Stimulated activated naive CD4-positive, alpha-beta T cell treated with Interleukin-2 at 50 U/mL for 16 hours (primary cell): ENCODE results near the gene HDHD5.

Experiments used
- DNase-seq: peaks from one replicate; lab custom pipeline; 2025; lab: John Stamatoyannopoulos, UW

Gene HDHD5

DNA sequence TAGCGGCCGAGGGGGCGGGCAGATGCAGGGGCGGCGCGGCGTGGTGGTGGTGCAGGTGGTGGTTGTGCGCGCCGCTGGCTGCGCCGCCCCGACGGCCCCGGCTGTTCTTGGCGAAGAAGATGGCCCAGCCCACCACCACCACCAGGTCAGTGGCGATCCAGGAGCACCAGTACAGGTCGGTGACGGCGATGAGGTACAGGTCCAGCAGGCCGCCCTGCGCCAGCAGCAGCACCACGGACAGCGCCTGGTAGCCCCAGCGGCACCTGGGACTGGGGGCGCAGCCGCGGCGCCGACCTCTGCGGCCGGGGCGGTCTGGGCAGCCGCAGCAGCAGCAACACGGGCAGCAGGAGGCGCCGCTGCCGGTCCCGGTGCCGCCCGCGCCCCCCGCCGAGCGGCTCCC, 38.8 kb downstream of the HDHD5 start:
- peak; percentile 47 for DNase-seq

DNA sequence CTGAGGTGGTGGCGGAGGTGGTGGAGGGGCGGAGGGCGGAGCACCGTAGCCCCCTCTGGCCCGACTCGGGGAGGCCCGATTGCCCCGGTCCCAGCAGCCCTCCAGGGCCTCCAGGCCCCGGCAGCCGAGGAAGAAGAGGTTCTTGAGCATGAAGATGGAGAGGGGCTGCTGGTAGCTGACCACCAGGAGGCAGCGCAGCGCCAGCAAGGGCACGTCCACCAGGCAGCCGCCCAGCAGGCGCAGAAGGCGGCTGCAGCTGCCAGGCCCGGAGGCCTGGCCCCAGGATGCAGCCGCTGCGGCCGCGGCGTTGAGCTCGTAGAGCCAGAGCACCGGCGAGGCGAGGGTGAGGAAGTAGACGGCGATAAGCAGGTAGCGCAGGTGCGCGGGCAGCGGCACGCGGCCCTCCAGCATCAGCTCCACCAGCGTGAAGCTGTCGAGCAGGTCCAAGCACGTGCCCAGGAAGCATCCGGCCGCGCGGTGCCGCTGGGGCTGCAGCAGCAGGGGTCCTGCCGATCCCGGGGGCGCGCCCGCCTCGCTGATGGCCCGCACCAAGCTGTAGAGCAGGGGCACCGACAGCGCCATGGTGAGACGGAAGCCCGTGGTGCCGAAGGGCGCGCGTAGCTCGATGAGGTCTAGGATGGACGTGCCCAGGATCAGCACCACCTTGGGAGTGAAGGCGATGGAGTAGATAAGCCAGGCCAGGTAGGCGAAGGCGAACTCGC, 39.4 kb downstream of the HDHD5 start:
- no peak for DNase-seq

- no peak for DNase-seq
These were observed 40.7 kb downstream of the HDHD5 start for GRCh38 chr22:17118342-17118741.

DNA sequence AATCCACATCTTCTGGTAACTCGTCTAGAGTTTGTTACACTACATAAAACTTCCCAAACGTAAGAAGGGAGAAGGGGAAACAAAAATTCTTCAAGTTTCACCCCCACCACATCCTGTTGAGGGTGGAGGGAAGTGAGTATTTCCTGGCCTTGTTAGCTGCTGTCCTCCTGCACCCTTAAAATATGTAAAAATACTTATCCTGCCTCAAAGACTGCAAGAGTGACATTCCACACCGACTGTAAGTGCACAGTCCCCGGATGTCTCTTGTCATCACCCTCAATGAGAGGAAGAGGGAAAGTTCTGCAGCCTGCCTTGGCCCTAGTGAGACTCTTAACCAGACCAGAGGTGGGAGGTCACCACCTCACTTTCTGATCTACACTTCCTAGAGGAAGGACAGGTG, 41.2 kb downstream of the HDHD5 start:
- no peak for DNase-seq

GRCh38 chr22:17117400-17117799, 41.7 kb downstream of the HDHD5 start:
- no peak for DNase-seq

DNA sequence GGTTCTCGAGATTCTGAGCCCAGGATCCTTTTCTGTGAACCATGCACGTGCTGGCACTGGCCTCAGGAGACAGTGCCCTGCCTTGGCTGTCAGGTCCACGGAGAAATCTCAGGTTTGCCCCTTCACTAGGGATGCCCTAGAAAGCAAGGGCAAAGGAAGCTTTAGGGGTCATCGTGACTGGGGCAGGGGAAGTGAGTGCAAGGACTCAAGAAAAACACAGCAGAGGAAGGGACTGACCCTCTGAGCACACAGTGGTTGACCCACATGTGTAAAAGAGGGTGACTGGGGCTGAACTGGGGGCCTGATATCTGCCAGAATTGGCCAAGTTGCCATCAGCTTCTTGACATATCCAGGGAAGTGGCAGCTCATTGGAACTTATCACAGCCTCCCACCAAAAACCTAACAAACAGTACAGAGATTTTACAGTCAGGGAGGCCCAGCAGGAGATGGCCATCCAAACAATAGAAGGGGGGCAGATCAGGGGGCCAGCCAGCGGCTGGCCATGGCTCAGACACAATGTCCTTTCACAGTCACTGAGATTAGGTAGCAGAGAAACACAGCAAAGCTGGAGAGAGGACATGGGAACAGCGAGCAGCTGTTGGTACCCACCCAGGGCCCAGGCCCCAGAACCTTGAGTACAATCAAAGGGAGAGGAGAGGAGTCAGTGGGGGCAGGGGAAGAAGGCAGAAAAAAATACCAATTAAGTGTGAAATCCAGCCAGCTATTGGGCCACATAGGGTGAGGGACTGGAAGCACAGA, 42.3 kb downstream of the HDHD5 start:
- DNase-seq, result no peak

GRCh38 chr22:17115945-17116565, 43.0 kb downstream of the HDHD5 start:
- DNase-seq, result no peak

- DNase-seq, result no peak
These were observed 43.8 kb downstream of the HDHD5 start for GRCh38 chr22:17115236-17115635.

DNA sequence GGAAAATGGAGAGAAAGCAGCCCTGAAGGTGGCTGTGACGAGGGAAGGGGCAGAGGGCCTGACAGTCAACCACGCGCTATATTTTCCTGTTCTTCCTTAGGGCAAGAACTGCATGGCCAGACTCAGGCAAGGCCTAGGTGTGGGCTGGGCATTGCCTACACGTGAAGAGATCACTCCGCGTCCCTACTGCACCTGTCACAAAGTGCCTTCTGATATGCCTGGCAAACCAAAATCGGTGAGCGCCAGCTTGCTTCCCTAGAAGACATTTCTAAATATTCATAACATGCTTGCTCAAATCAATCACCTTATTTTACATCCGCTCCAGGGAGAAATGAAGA, 44.2 kb downstream of the HDHD5 start:
- DNase-seq, result no peak

DNA sequence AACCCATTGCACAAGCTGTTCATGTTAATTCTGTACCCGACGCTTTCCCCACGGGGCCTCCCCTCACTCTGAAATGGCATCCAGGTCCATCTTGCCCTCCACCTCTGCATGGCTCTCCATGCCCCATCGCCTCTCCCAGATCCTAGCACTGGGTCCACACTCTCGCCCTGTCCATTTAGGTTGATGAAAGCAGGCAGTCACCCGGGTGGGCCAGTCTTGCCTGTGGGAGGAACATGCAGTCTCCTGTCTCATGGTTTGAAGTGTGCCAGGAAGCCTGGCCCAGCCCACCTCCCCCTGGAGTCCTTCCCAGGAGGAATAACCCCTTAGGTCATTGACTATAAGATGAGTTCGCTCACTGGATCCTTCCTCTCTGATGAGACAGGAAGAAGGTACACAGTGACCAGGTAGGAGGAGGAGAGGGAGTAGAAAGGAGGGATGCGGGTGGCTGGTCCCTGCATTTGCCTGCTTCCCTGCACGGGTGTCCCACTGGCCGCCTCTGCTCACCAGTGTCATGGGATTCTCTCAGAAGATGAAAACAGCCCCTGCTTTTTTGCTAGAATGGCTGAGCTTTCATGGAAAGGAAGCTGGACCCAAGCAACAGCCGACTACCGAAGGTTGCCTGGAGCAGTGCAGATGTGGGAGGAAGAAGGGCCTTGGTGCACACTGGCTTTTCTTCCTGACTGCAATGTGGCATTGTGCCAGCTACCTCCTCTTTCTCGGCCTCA, 44.7 kb downstream of the HDHD5 start:
- no peak for DNase-seq

- no peak for DNase-seq
These were observed 45.5 kb downstream of the HDHD5 start for GRCh38 chr22:17113600-17113999.

- no peak for DNase-seq
These were observed 46.5 kb downstream of the HDHD5 start for GRCh38 chr22:17112491-17113042.

GRCh38 chr22:17110791-17111550, 48.1 kb downstream of the HDHD5 start:
- no peak for DNase-seq

GRCh38 chr22:17109976-17110375, 49.1 kb downstream of the HDHD5 start:
- DNase-seq, result no peak

- no peak for DNase-seq
These were observed 49.8 kb downstream of the HDHD5 start for GRCh38 chr22:17109113-17109865.

DNA sequence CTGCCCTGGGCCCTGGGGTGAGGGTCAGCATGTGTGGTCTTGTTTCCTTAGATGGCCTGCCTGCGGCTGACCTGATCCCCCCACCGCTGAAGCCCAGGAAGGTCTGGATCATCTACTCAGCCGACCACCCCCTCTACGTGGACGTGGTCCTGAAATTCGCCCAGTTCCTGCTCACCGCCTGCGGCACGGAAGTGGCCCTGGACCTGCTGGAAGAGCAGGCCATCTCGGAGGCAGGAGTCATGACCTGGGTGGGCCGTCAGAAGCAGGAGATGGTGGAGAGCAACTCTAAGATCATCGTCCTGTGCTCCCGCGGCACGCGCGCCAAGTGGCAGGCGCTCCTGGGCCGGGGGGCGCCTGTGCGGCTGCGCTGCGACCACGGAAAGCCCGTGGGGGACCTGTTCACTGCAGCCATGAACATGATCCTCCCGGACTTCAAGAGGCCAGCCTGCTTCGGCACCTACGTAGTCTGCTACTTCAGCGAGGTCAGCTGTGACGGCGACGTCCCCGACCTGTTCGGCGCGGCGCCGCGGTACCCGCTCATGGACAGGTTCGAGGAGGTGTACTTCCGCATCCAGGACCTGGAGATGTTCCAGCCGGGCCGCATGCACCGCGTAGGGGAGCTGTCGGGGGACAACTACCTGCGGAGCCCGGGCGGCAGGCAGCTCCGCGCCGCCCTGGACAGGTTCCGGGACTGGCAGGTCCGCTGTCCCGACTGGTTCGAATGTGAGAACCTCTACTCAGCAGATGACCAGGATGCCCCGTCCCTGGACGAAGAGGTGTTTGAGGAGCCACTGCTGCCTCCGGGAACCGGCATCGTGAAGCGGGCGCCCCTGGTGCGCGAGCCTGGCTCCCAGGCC, 50.6 kb downstream of the HDHD5 start:
- DNase-seq, result no peak

- DNase-seq, result no peak
These were observed 51.6 kb downstream of the HDHD5 start for GRCh38 chr22:17107547-17107810.

DNA sequence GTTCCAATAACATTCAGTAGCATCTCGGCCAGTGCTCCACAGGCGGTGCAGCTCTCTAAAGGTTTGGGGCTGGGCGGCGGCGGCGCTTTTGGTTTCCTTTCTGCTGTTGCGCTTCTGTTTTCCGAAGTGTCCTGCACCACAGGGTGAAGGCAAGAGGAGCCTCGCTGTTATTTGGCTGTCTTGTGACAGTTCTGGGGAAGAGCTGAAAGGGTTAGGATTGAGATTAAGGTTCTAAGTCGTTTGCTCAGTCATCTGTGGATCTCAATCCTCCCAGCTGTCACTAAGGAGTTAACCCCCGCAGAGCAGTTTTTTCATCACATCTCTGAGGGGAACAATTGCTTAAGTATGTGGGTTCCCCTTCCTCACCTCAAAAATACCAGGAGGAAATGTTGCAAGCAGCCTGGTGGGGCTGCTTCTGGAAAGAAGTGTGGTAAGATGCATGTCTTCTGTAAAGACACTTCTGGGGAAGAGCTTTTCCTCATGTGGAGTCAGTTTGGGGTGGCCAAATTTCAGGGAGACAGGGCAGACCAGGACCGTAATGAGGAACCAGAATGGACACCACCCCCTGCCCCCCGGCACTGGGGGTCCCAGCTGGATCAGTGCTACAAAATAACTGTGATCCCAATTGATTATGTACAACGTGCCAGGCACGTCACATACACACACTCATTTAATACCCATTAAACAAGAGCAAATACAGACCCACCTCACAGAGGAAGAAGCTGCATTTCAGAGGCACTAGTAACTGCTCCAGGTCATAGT, 52.1 kb downstream of the HDHD5 start:
- no peak for DNase-seq

- DNase-seq, result no peak
These were observed 52.8 kb downstream of the HDHD5 start for GRCh38 chr22:17106161-17106784.
